DND-41 (cell line): ENCODE measurements around the gene RBM48.
"Not testable (repeated sequence)": the region's sequence is repeated elsewhere in the genome, so short reads cannot be mapped to it uniquely, and the experiment has no call there.

Experiments used
- EZH2 ChIP-seq: IDR thresholded peaks from 3 replicates; pipeline ENCODE4 v1.6.1; 2012; ENCODE audit warnings: borderline replicate concordance, low read depth, mild to moderate bottlenecking, moderate library complexity, low read length, inconsistent platforms; ENCODE audit not compliant: severe bottlenecking
- TF ChIP-seq, protein P1 (sequence below): IDR thresholded peaks from 2 replicates; pipeline ENCODE4 v1.5.1; 2012; ENCODE audit warnings: borderline replicate concordance, low read length, moderate library complexity, mild to moderate bottlenecking; ENCODE audit not compliant: poor library complexity, severe bottlenecking; ENCODE audit errors: extremely low read depth

DNA sequence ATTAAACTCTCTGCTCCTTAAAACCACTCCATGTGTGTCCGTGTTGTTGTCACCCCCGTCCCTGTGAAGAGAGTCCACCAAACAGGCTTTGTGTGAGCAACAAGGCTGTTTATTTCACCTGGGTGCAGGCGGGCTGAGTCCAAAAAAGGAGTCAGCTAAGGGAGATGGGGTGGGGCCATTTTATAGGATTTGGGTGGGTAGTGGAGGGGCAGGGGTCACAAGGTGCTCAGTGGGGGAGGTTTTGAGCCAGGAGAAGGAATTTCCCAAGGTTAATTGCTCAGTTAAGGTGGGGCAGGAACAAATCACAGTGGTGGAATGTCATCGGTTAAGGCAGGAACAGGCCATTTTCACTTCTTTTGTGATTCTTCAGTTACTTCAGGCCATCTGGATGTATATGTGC lies 49.4 kb upstream of the RBM48 start:
- TF ChIP-seq, protein P1, sequence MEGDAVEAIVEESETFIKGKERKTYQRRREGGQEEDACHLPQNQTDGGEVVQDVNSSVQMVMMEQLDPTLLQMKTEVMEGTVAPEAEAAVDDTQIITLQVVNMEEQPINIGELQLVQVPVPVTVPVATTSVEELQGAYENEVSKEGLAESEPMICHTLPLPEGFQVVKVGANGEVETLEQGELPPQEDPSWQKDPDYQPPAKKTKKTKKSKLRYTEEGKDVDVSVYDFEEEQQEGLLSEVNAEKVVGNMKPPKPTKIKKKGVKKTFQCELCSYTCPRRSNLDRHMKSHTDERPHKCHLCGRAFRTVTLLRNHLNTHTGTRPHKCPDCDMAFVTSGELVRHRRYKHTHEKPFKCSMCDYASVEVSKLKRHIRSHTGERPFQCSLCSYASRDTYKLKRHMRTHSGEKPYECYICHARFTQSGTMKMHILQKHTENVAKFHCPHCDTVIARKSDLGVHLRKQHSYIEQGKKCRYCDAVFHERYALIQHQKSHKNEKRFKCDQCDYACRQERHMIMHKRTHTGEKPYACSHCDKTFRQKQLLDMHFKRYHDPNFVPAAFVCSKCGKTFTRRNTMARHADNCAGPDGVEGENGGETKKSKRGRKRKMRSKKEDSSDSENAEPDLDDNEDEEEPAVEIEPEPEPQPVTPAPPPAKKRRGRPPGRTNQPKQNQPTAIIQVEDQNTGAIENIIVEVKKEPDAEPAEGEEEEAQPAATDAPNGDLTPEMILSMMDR: not testable (repeated sequence)
- TF ChIP-seq EZH2: not testable (repeated sequence)
